ENCODE measurements around the gene MS4A15. TPM values are rescaled to one million over a fixed set of nuclear protein-coding genes. Genes with fewer than 3 reads are reported as not detected.

Gene MS4A15
- total RNA-seq, 1 donor from 2014 or later: 113 TPM

GRCh38 chr11:60772666-60773065 is 16.0 kb downstream of the MS4A15 start:
- no peaks in the 10 kb centered on the region for H3K9me3 ChIP-seq
- no peak overlapping the region for H3K27ac ChIP-seq
- H3K4me3 ChIP-seq: no peak overlapping the region
- H3K27me3 ChIP-seq (ENCODE audit: low read depth): no peaks in the 10 kb centered on the region
- TF ChIP-seq CTCF (IDR thresholded peaks at IDR 0.05): no peak
- intact Hi-C loops (cut with DNase I): no loop called here
- H3K36me3 ChIP-seq: no peaks in the 10 kb centered on the region
- peaks cover 12% of the 10 kb centered on the region for H3K4me1 ChIP-seq
- no peak for ATAC-seq
- peak; percentile 33 for DNase-seq

GRCh38 chr11:60774726-60775125 is 18.1 kb downstream of the MS4A15 start:
- TF ChIP-seq CTCF (IDR thresholded peaks at IDR 0.05): no peak
- Histone ChIP-seq H3K27ac (no peak overlapping the region), H3K36me3 (no peaks in the 10 kb centered on the region), H3K27me3 (ENCODE audit: low read depth) (no peaks in the 10 kb centered on the region), H3K4me3 (no peak overlapping the region), H3K9me3 (no peaks in the 10 kb centered on the region), H3K4me1 (peaks cover 12% of the 10 kb centered on the region)
- DNase-seq: no peak
- ATAC-seq: no peak
- intact Hi-C loops (cut with DNase I): no loop called here

GRCh38 chr11:60775420-60775961 is 18.8 kb downstream of the MS4A15 start:
- ATAC-seq: peak; percentile 90 to 91
- peak; percentile 74 for DNase-seq
- intact Hi-C loops (cut with DNase I): no loop called here
- H3K4me3 ChIP-seq: no peak overlapping the region
- H3K27ac ChIP-seq: no peak overlapping the region
- TF ChIP-seq CTCF (IDR thresholded peaks at IDR 0.05): peak; percentile 87
- no peaks in the 10 kb centered on the region for H3K36me3 ChIP-seq
- H3K27me3 ChIP-seq (ENCODE audit: low read depth): no peaks in the 10 kb centered on the region
- H3K4me1 ChIP-seq: peaks cover 12% of the 10 kb centered on the region
- no peaks in the 10 kb centered on the region for H3K9me3 ChIP-seq

- H3K36me3 ChIP-seq: no peaks in the 10 kb centered on the region
- H3K4me1 ChIP-seq: peaks cover 12% of the 10 kb centered on the region
- no peaks in the 10 kb centered on the region for H3K27me3 ChIP-seq (ENCODE audit: low read depth)
- H3K27ac ChIP-seq: no peak overlapping the region
- H3K9me3 ChIP-seq: no peaks in the 10 kb centered on the region
- no peak for TF ChIP-seq CTCF (IDR thresholded peaks at IDR 0.05)
- ATAC-seq: no peak
- DNase-seq: no peak
- intact Hi-C loops (cut with DNase I): no loop called here
- H3K4me3 ChIP-seq: no peak overlapping the region
Measured at GRCh38 chr11:60776167-60776566, 19.5 kb downstream of the MS4A15 start.

GRCh38 chr11:60777106-60777505 is 20.4 kb downstream of the MS4A15 start:
- intact Hi-C loops (cut with DNase I): no loop called here
- peaks cover 12% of the 10 kb centered on the region for H3K4me1 ChIP-seq
- no peak overlapping the region for H3K27ac ChIP-seq
- ATAC-seq (no peak), DNase-seq (no peak)
- no peaks in the 10 kb centered on the region for H3K27me3 ChIP-seq (ENCODE audit: low read depth)
- no peaks in the 10 kb centered on the region for H3K9me3 ChIP-seq
- no peaks in the 10 kb centered on the region for H3K36me3 ChIP-seq
- H3K4me3 ChIP-seq: no peak overlapping the region
- TF ChIP-seq CTCF (IDR thresholded peaks at IDR 0.05): no peak
